HG03442 (cell line): ENCODE results near the gene OR4C16.

Source experiments
- ATAC-seq: cut with Tn5 transposase; IDR thresholded peaks from one replicate; pipeline ENCODE4 v1.9.1; 2021; ENCODE audit warnings: mild to moderate bottlenecking, moderate library complexity; ENCODE audit not compliant: unreplicated experiment

OR4C16 gene, protein sequence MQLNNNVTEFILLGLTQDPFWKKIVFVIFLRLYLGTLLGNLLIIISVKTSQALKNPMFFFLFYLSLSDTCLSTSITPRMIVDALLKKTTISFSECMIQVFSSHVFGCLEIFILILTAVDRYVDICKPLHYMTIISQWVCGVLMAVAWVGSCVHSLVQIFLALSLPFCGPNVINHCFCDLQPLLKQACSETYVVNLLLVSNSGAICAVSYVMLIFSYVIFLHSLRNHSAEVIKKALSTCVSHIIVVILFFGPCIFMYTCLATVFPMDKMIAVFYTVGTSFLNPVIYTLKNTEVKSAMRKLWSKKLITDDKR

DNA sequence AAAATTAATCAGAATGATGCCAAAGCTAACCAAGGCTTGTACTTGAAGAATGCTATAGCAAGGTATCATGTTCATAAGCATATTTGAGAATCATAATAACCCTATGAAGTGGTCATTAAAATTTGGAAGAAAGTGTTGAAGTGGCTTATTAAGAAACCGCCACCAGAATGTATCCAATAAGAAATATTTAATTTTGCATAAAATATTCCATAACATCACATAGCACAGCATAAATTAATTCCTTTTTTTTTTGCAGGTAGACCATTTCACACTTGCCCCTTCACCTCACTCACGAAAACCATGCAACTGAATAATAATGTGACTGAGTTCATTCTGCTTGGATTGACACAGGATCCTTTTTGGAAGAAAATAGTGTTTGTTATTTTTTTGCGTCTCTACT, at the start of gene OR4C16:
Gene OR4C16, plus strand, starts transcription at position 301 of the 400 bp plus-strand sequence. Its CDS starts 0 bp downstream, at position 301.
- ATAC-seq = no peak

DNA sequence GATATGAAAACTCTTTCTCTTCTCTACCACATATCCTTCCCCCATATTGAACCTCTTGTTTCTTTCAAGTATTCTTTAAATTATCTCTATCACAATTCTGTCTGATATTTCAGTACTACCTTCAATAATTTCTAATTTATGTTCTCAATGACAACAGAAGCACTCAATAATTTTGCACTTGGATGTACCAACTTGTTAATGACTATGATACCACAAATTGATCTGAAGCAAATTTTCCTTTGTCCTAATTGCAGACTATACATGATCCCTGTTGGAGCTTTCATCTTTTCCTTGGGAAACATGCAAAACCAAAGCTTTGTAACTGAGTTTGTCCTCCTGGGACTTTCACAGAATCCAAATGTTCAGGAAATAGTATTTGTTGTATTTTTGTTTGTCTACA, 17.8 kb upstream of the OR4C16 start, which contains the start of gene OR4C15:
Gene OR4C15, plus strand, starts transcription at position 301 of the 400 bp plus-strand sequence. Its CDS starts 0 bp downstream, at position 301.
- ATAC-seq = no peak

DNA sequence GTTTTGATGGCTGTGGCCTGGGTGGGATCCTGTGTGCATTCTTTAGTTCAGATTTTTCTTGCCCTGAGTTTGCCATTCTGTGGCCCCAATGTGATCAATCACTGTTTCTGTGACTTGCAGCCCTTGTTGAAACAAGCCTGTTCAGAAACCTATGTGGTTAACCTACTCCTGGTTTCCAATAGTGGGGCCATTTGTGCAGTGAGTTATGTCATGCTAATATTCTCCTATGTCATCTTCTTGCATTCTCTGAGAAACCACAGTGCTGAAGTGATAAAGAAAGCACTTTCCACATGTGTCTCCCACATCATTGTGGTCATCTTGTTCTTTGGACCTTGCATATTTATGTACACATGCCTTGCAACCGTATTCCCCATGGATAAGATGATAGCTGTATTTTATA, 620 bp downstream of the OR4C16 start:
- ATAC-seq = no peak

DNA sequence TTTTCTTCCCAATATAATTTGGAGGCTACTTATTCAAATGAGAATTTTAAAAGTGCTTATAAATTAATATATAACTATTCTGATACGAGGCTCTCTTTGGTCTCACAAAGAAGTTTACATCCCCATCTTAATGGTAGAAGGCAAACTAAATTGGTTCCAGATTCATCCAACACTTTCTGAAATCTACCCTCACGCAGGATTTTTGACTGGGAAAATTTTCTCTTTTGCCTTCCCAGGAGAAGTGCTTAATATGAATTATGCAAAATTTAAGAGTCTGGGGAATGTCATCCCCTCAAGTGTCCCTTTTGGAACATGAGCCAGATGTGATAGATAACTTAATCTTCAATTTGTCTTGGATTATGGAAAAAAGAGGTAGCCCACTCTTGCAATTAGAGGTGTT, 35.6 kb downstream of the OR4C16 start, which contains the start of gene OR4C11:
Gene OR4C11, minus strand, starts transcription at position 101 of the 400 bp plus-strand sequence. CDS start 3,272 bp downstream, outside the sequence.
- no peak for ATAC-seq
